DMS53 treated with DMSO at 0.1 percent for 48 hours (cell line): ENCODE measurements around the gene GULP1.

Source experiments
- DNase-seq: peaks from one replicate; lab custom pipeline; 2025; ENCODE audit not compliant: unreplicated experiment; lab: John Stamatoyannopoulos, UW

GULP1 gene

DNA sequence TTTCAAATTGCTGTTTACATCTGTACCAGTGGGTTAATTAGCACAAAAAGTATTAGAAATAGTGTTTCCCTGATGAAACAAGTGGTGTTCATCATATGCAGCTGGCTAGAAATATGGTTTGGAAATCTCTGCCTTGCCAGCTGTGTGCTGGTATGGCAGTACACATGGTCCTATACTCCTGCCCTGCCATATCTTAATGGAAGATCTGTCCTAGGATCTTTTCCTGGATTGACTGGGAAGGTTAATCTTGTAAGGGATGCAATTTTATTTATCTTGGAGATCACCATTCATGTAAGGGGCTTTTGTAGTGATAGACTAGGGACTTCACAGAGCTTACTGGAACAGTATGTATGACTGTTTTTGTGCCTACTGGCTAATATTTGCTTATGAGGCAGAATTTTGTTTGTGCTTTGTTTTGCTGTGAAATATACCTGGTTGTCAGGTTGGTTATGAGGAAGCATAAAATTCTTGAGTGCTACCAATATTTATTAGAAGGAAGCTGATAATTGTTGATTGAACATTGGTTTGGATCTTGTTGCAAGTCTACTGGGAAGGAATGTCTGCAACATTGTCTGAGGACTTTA, 73.5 kb downstream of the GULP1 start:
- DNase-seq: no peak

DNA sequence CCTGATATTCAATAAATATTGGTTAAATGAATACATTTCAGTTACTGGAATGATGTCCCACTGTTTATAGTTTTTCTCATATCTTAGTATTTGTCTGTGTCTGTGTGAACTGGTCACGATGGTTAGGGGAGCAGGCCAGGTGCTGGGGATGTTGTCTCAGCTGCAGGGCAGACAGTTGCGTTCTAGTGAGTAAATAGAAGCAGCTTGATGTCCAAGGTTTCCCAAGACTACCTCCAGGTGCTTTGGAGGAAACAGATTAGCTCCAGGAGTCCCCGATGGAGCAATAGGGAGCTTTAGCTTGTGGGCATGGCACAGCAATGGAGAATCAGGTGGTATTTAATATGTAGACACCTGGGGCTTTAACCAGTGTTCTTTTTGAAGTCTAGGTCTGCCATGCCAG, 75.5 kb downstream of the GULP1 start:
- peak; percentile 96 for DNase-seq

DNA sequence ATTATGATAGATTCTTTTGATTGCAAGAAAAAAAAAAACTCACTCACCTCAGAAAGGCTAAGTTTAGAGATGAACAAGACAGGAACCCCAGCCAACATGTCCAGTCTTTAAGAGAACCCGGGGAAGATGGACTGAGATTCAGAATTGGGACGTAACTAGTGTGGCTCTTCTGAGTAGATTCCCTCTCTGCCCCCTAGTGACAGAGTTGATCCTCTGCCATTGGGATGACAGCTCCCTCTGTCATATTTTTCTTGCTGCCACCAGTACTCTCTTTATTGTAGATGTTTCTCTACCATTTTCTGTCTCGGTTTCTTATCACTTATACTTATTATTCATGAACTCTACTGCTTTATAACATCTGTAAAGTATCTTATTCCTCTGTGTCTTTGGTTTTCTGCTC, 77.7 kb downstream of the GULP1 start:
- DNase-seq: peak; percentile 85

- DNase-seq: no peak
These were observed 86.8 kb downstream of the GULP1 start for GRCh38 chr2:188378371-188378950.

DNA sequence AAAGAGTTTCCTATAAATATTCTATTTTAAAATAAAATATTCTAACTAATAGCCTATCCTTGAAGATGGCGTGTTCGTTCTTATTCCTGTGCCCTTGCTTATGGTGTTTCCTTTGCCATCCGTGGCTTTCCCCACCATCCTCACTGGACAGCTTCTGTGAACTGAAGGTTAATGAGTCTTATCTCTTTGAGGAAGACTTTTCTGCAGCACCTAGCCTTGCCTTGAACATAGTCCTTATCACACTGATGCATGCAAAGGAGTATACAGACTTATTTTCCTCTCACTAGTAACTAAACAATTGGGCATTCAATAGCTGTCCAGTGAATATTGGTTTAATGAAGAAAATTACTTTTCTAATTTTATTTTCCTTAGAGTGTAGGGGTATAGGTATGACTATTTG, 88.1 kb downstream of the GULP1 start:
- no peak for DNase-seq

DNA sequence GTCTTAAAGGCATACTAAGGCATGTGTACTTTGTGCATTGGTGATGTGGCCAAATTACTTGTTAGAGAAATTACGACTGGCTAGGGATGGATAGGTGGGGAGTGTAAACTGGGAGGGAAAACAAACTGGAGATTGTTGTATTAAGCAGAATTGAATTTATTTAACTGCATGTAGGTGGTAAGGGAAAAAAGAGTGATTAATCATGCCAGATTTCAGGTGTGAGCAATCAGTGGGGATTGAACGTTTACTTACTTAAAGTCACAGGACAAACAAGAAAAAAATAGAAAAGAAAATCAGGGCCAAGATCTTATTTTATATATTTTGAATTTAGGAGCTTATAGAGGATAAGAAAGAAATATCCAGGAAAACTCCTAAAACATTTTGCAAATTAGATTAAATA, 88.6 kb downstream of the GULP1 start:
- no peak for DNase-seq

DNA sequence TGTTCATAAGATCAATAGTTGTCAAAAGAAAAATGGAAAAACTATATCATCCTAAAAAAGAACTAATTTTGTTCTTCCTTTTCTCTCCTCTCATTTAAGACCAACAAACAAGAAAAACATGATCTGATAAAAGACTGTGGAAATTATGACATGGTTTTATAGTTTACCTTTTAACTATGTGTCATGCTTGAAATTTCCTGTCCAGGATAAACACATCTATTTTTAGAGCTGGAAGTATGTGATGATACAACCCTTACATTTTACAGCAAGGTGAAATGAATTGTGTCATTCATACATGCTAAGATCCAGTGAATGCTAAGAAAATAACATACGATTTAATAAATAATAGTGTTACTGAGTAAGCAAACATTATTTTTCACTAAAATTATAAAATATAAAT, 89.9 kb downstream of the GULP1 start:
- DNase-seq: peak; percentile 73

DNA sequence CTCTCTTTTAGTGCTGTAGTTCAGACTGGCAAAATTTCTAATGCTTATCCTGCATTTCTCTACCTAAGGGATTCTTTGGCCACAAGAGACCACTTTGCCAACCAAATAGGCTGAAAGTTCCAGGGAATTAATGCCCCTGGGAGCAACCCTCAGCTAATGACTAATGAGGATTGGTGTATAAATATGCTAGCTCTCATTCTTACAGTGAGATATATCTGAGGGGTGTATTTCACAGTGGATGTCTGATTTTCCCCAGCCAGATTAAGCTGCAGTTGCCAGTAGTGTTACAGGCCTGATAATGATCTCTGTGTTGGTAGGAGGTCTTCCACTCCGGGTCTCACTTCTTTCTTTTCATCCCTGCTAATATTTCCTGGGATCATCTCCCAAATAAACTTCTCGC, 90.4 kb downstream of the GULP1 start:
- no peak for DNase-seq

- DNase-seq: no peak
These were observed 91.5 kb downstream of the GULP1 start for GRCh38 chr2:188383158-188383557.

DNA sequence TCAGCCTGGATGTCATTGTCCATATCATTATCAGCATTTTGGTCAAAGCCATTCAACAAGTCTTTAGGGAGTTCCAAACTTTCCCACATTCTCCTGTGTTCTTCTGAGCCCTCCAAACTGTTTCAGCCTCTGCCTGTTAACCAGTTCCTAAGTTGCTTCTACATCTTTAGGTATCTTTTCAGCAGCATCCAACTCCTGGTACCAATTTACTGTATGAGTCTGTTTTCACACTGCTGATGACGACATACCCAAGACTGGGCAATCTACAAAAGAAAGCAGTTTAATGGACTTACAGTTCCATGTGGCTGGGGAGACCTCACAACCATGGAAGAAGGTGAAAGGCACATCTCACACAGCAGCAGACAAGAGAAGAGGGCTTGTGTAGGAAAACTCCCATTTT, 94.2 kb downstream of the GULP1 start:
- DNase-seq: no peak

DNA sequence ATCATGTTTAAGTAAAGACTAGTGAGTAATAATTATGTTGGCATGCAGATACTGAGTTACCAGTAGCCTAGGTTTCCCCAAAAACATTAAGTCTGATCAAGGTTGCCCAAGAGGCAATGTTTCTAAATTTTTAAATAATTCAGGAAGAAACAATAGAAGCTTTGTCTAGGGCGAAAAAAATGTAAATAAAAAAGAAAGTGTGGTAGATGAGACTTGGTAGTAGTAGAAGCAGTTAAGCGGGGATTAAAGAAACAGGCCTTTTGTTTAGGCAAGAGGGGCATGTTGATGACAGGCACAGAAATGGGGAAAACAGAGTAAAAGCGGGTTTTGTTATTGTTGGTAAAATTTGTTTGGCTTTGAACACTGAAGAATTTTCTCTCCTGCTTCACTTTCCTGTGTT, 97.2 kb downstream of the GULP1 start:
- no peak for DNase-seq

GRCh38 chr2:188391354-188391753, 99.7 kb downstream of the GULP1 start:
- peak; percentile 19 for DNase-seq

- DNase-seq: no peak
These were observed 103.3 kb downstream of the GULP1 start for GRCh38 chr2:188394931-188395472.

- DNase-seq: no peak
These were observed 104.4 kb downstream of the GULP1 start for GRCh38 chr2:188395903-188396689.

DNA sequence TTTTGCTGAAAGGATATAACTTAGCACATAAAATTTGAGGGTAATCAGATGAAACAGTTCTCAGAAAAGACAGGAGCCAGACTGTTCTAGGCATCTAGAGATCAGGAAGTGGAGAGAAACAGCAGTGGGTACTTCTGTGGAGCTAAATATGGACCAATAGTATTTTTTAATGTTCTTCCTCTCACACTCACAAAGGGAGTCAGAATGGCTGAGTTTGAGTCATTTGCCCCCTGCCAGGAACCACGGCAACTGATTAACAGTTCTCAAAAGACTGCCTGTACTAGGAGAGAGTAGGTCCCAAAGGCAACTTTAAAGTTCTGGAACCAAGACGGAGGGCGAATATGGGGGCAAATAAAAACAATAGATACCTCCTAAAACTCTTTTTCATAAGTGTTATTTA, 107.5 kb downstream of the GULP1 start:
- DNase-seq: no peak

DNA sequence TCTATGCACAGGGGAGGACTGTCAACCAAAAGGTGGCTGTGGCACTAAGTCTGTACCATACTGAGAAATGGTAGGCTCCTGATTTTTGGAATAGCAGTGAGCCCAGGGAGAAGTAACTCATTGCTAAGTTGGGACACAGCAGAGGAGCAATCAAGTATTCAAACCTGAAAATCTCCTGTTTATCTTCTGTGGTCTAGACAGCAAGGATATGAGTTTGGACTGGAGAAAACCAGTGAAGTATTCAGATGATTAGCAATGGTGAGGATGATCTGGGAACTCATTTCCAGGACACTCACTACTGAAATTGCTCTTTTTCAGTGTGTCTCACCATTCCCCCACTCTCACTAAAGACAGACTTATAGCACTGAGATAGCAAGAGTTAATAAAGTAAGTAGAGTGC, 112.0 kb downstream of the GULP1 start:
- no peak for DNase-seq

DNA sequence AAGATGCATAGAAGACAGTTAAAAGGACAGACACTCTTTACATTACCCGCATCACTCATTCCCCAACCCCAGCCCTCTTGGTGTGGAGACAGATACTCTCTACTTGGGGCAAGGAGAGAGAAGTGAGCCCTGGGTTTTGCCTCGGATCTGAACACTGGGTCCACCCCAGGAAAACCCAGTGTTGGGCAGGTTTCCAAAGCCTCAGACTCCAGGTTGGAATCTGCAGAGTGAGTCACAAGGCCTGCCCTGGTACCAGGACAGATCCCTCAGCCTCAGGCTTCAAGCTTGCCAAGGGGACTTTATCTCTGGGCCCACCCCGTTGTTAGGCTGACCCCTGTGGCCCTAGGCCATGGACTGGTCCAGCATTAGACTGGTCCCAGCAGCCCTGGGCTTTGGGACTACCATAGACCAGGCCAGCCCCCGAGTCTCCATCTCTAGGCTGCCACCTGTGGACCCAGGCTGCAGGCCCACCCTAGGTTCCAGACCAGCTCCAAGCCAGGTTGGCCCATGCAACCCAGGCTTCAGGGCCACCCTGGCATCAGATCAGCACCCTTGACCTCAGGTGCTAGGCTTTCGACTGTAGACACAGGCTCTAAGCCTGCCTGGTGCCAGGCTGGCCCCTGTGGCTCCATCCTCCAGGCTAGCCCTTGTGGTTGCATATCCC, 112.8 kb downstream of the GULP1 start:
- DNase-seq: no peak

- no peak for DNase-seq
These were observed 114.7 kb downstream of the GULP1 start for GRCh38 chr2:188406414-188406813.

GRCh38 chr2:188410504-188411235, 119.0 kb downstream of the GULP1 start:
- no peak for DNase-seq

DNA sequence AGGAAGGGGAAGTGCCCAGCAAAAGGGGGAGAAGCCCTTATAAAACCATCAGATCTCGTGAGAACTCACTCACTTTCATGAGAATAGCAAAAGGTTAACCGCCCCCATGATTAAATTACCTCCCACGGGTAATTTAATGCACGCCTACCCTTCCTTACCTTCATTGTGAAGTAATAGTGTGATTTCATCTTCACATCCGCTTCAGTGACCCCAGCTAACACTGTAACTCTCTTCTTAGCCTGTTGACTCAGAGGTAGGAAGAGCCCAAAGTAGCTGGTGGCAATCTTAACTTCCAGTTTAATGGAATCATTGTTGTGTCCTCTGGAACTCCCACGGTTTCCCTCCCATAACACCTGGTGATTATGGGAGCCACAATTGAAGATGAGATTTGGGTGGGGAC, 120.5 kb downstream of the GULP1 start:
- no peak for DNase-seq

- no peak for DNase-seq
These were observed 122.7 kb downstream of the GULP1 start for GRCh38 chr2:188414411-188414810.
